Breast epithelium (tissue), 4 donors: Measurements from ENCODE around the gene CTCF. TPM values are rescaled to one million over a fixed set of nuclear protein-coding genes. Genes with fewer than 3 reads are reported as not detected.
A peak's percentile ranks its signal among the peaks of the same experiment; 100 is the strongest.

Source experiments
- DNase-seq, 2 donors: peaks; one replicate each; pipeline ENCODE4 v3.0.0-alpha.2; 2019; ENCODE audit warnings: low spot score in 2 of 2
- H3K27ac ChIP-seq, 2 donors: fragments of 200-600 bp; sonication (generic) in 1 of 2; one replicate each; pipeline ENCODE4 v1.5.1; 2016 to 2019; ENCODE audit warnings: mild to moderate bottlenecking in 1 of 2
- H3K27me3 ChIP-seq, 2 donors: fragments of 200-600 bp; sonication (generic) in 1 of 2; one replicate each; pipeline versions ENCODE4 v1.5.1 to v1.6.0; 2017 to 2019; ENCODE audit warnings: control low read depth in 1 of 2, mild to moderate bottlenecking in 1 of 2
- H3K36me3 ChIP-seq: fragments of 200-600 bp; one replicate; pipeline ENCODE4 v1.5.1; 2019
- H3K4me1 ChIP-seq, 2 donors: fragments of 200-600 bp; sonication (generic); one replicate each; pipeline ENCODE4 v1.5.1; 2016 to 2019; ENCODE audit warnings: control low read depth in 1 of 2
- H3K4me3 ChIP-seq, 3 donors: fragments of 200-600 bp; sonication (generic); 1 replicate in 2 of 3; 2 replicates in 1 of 3; pipeline ENCODE4 v1.5.1; 2016 to 2019; ENCODE audit warnings: mild to moderate bottlenecking in 3 of 3, moderate library complexity in 2 of 3
- H3K9me3 ChIP-seq, 2 donors: fragments of 200-600 bp; sonication (generic) in 1 of 2; one replicate each; pipeline ENCODE4 v1.5.1; 2016 to 2019; ENCODE audit warnings: control low read depth in 1 of 2
- POLR2A ChIP-seq: fragments of 450-650 bp; IDR thresholded peaks from one replicate; pipeline ENCODE4 v1.6.1; 2016; ENCODE audit warnings: antibody characterized with exemption, mild to moderate bottlenecking, moderate library complexity
- POLR2AphosphoS5 ChIP-seq, 3 donors: sonication (generic); formaldehyde crosslinking; IDR thresholded peaks; one replicate each; pipeline ENCODE4 v1.6.1; 2017; ENCODE audit warnings: antibody characterized with exemption in 3 of 3
- intact Hi-C: fragments of 100-400 bp; cut with DNase I; formaldehyde crosslinking; loops from one replicate; pipeline ENCODE4 v1.15.1; 2023; ENCODE audit warnings: low total_unique reads
- total RNA-seq, 3 donors: library from RNA; depleted of rRNA; stranded (reverse); fragments of >200 nt; gene quantifications; one replicate each; pipeline ENCODE4 v1.1.0, GENCODE V29; 2016
- TF ChIP-seq, protein P1 (sequence below), 3 donors: fragments of 450-650 bp; IDR thresholded peaks; one replicate each; pipeline ENCODE4 v1.5.1; 2016 to 2017; ENCODE audit warnings: antibody characterized with exemption in 3 of 3, mild to moderate bottlenecking in 3 of 3, moderate library complexity in 3 of 3

The CTCF gene
- total RNA-seq, 3 donors from 2014 or later: 27.8 to 51.7 (median 38.0) TPM

DNA sequence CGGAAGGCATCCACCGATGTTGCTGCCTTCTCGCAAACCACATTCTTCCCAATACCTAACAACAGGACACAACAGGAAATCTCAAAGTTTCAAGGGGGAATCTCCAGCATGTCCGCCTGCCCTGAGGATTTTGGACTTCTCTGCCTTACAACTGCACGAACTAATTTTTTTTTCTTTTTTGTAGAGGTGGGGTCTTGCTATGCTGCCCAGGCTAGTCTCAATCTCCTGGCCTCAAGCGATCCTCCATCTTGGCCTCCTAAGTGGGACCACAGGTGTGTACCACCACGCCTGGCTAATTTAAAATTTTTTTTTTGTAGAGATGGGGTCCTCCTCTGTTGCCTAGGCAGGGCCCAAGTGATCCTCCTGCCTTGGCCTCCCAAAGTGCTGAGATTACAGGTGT, 113.7 kb downstream of the CTCF start:
- Histone ChIP-seq H3K9me3 (no peaks in the 10 kb centered on the region), H3K27me3 (no peaks in the 10 kb centered on the region), H3K36me3 (no peaks in the 10 kb centered on the region), H3K4me1 (peaks cover 0 to 18% of the 10 kb centered on the region in 2 donors), H3K27ac (peak overlapping the region; percentile 37 to 76), H3K4me3 (no peak overlapping the region)
- intact Hi-C loops: no loop called here
- no peak for TF ChIP-seq POLR2A
- TF ChIP-seq, protein P1, sequence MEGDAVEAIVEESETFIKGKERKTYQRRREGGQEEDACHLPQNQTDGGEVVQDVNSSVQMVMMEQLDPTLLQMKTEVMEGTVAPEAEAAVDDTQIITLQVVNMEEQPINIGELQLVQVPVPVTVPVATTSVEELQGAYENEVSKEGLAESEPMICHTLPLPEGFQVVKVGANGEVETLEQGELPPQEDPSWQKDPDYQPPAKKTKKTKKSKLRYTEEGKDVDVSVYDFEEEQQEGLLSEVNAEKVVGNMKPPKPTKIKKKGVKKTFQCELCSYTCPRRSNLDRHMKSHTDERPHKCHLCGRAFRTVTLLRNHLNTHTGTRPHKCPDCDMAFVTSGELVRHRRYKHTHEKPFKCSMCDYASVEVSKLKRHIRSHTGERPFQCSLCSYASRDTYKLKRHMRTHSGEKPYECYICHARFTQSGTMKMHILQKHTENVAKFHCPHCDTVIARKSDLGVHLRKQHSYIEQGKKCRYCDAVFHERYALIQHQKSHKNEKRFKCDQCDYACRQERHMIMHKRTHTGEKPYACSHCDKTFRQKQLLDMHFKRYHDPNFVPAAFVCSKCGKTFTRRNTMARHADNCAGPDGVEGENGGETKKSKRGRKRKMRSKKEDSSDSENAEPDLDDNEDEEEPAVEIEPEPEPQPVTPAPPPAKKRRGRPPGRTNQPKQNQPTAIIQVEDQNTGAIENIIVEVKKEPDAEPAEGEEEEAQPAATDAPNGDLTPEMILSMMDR (IDR thresholded peaks at IDR 0.05): no peak
- no peak for TF ChIP-seq POLR2AphosphoS5 (IDR thresholded peaks at IDR 0.05)
- DNase-seq: no peak

DNA sequence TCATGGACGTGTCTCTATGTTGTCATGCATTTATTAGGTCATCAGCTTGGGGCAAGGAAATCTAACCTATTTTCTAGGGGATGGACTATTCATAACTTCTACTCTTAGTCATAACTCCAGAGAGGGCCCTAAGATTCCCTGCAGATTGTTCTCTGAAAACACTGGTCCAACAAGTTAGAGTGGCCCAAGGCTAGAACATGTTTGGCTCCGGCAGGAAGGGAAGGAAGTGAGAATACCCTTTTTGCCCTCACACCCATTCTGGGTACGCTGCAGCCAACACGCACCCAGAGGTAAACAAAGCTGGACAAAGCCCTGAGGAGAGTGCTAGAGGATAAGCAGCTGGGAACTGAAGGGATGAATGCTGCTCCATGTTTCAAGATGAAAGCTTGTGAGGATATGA, 114.2 kb downstream of the CTCF start:
- DNase-seq: no peak
- H3K36me3 ChIP-seq: no peaks in the 10 kb centered on the region
- no peaks in the 10 kb centered on the region for H3K9me3 ChIP-seq
- no peaks in the 10 kb centered on the region for H3K27me3 ChIP-seq
- intact Hi-C loops: no loop called here
- H3K4me3 ChIP-seq: no peak overlapping the region
- H3K4me1 ChIP-seq: peaks cover 0 to 18% of the 10 kb centered on the region in 2 donors
- peak overlapping the region; percentile 37 to 70 for H3K27ac ChIP-seq
- TF ChIP-seq POLR2AphosphoS5 (IDR thresholded peaks at IDR 0.05): peak in 1 of 3 donors; percentile 52
- TF ChIP-seq POLR2A: no peak
- TF ChIP-seq, protein P1 (IDR thresholded peaks at IDR 0.05): no peak

DNA sequence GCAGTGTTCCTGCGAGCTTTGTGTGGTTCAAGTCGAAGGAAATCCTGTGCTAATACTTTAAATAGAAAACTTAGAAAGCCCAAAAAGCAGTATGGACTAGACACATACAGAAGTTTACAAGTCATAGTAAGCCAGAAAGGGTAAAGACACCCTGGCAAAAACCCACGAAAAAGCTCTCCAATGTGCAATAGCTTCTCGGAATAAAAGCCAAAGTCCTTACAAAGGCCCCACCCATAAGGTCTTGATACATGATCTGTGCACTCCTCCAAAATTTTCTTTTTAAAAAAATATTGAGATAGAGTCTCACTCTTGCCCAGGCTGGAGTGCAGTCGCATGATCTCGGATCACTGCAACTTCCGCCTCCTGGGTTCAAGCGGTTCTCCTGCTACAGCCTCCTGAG, 114.6 kb downstream of the CTCF start:
- intact Hi-C loops: no loop called here
- Histone ChIP-seq H3K4me3 (no peak overlapping the region), H3K27me3 (no peaks in the 10 kb centered on the region), H3K9me3 (no peaks in the 10 kb centered on the region), H3K4me1 (peaks cover 0 to 18% of the 10 kb centered on the region in 2 donors), H3K36me3 (no peaks in the 10 kb centered on the region), H3K27ac (peak overlapping the region; percentile 37 to 70)
- no peak for DNase-seq
- TF ChIP-seq POLR2AphosphoS5 (IDR thresholded peaks at IDR 0.05) (no peak), POLR2A (no peak)
- TF ChIP-seq, protein P1 (IDR thresholded peaks at IDR 0.05): no peak

DNA sequence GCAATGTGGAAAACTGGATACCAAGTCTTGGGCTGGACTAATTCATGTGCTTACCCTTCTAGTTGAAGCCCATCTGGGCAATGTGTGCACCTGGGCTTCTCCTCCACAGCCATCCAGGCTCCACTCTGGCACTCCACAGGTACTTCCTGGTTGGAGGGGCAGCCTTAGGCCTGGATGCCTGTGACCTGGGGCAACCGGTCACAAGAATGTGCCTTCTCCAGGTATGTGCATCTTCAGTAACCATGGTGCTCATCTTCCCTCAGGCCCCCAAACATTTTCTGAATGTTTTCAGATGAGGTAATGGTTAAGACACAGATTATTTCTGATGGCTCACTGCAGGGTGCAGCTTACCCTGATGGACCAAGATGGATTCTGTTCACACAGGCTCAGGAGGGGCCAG, 115.4 kb downstream of the CTCF start:
- intact Hi-C loops: no loop called here
- Histone ChIP-seq H3K36me3 (no peaks in the 10 kb centered on the region), H3K4me1 (peaks cover 0 to 18% of the 10 kb centered on the region in 2 donors)

DNA sequence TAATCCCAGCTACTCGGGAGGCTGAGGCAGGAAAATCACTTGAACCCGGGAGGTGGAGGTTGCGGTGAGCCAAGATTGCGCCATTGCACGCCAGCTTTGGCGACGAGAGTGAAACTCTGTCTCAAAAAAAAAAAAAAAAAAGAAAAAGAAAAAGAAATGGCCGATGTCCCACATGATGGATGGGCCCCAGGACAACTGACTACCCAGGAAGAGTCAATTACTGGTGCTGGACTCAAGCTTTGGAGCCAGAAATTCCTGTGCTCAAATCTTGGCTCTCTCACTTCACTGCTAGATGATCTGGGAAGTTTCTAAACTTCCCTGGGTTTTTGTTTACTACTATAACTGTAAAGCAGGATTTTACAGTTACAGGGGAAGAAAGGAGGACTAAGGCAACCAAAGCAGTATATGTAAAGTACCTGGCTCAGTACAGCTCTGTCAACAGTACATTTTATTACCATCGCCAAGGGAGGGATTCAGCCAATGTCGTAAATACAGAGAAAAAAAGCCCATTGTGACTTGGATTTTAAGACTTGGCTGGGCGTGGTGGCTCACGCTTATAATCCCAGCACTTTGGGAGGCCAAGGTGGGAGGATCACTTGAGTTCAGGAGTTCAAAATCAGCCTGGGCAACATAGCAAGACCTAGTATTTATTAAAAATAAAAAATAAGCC, 116.2 kb downstream of the CTCF start:
- intact Hi-C loops: no loop called here
- Histone ChIP-seq H3K36me3 (no peaks in the 10 kb centered on the region), H3K27me3 (no peaks in the 10 kb centered on the region), H3K4me3 (no peak overlapping the region), H3K27ac (peak overlapping the region in 1 of 2 donors; percentile 70), H3K4me1 (peaks cover 0 to 14% of the 10 kb centered on the region in 2 donors), H3K9me3 (no peaks in the 10 kb centered on the region)
- no peak for DNase-seq
- TF ChIP-seq, protein P1 (IDR thresholded peaks at IDR 0.05): no peak
- TF ChIP-seq POLR2A: no peak
- TF ChIP-seq POLR2AphosphoS5 (IDR thresholded peaks at IDR 0.05): no peak

More for the DNA sequence above, 115.4 kb downstream of the CTCF start:
- TF ChIP-seq POLR2AphosphoS5 (IDR thresholded peaks at IDR 0.05) (no peak), POLR2A (no peak)
- TF ChIP-seq, protein P1 (IDR thresholded peaks at IDR 0.05): no peak
- DNase-seq: no peak
- H3K9me3 ChIP-seq: no peaks in the 10 kb centered on the region
- H3K27ac ChIP-seq: peak overlapping the region; percentile 26 to 70
- H3K4me3 ChIP-seq: no peak overlapping the region
- no peaks in the 10 kb centered on the region for H3K27me3 ChIP-seq
